CD14-positive monocyte (primary cell): ENCODE data around the gene MAP2K1. TPM values are rescaled to one million over a fixed set of nuclear protein-coding genes. Genes with fewer than 3 reads are reported as not detected.
A peak's percentile ranks its signal among the peaks of the same experiment; 100 is the strongest.

Experiments used
- DNase-seq, 3 donors: peaks; one replicate each; pipeline ENCODE4 v3.0.0-alpha.2; 2011 to 2022
- H2AFZ ChIP-seq: 2 replicates; pipeline ENCODE4 v1.6.0; 2012; ENCODE audit warnings: mild to moderate bottlenecking, low read depth, low read length, inconsistent platforms; ENCODE audit not compliant: insufficient read depth, poor library complexity, severe bottlenecking
- H3K27ac ChIP-seq, 2 donors: 1 replicate in 1 of 2; 2 replicates in 1 of 2; pipeline ENCODE4 v1.5.1; 2012 to 2013; ENCODE audit warnings: low read length in 2 of 2, control low read depth in 1 of 2, inconsistent platforms in 1 of 2, low read depth in 1 of 2, mild to moderate bottlenecking in 1 of 2
- H3K27me3 ChIP-seq, 2 donors: one replicate each; pipeline versions ENCODE4 v1.6.0 to v1.6.1; 2011 to 2013; ENCODE audit warnings: low read length in 2 of 2; ENCODE audit not compliant: control insufficient read depth in 2 of 2, insufficient read depth in 2 of 2
- H3K36me3 ChIP-seq, 2 donors: replicated peaks in 1 of 2; 1 replicate in 1 of 2; 2 replicates in 1 of 2; pipeline versions ENCODE4 v1.5.1 to v1.6.1; 2012 to 2013; ENCODE audit warnings: low read length in 2 of 2, control low read depth in 1 of 2, inconsistent platforms in 1 of 2, mild to moderate bottlenecking in 1 of 2; ENCODE audit not compliant: insufficient read depth in 2 of 2, control insufficient read depth in 1 of 2
- H3K4me1 ChIP-seq, 2 donors: 1 replicate in 1 of 2; 2 replicates in 1 of 2; pipeline versions ENCODE4 v1.5.1 to v1.6.1; 2012 to 2013; ENCODE audit warnings: low read length in 2 of 2, control low read depth in 1 of 2, inconsistent platforms in 1 of 2, mild to moderate bottlenecking in 1 of 2, moderate library complexity in 1 of 2; ENCODE audit not compliant: insufficient read depth in 2 of 2, control insufficient read depth in 1 of 2
- H3K4me2 ChIP-seq: replicated peaks from 2 replicates; pipeline ENCODE3; 2012; ENCODE audit warnings: low read length, moderate library complexity, mild to moderate bottlenecking; ENCODE audit not compliant: poor library complexity, severe bottlenecking; ENCODE audit errors: extremely low read depth
- H3K4me3 ChIP-seq, 3 experiments: fragments of 200-600 bp in 1 of 3; sonication (generic) in 1 of 3; replicated peaks in 1 of 3; 1 replicate in 2 of 3; 2 replicates in 1 of 3; pipeline ENCODE4 v1.5.1; 2011 to 2013; ENCODE audit warnings: low read length in 3 of 3, mild to moderate bottlenecking in 3 of 3, control low read depth in 2 of 3, low read depth in 2 of 3, inconsistent platforms in 1 of 3, moderate library complexity in 1 of 3
- H3K79me2 ChIP-seq: 2 replicates; pipeline ENCODE4 v1.6.0; 2012; ENCODE audit warnings: mild to moderate bottlenecking, control low read depth, inconsistent platforms, low read length, moderate library complexity; ENCODE audit not compliant: insufficient read depth
- H3K9ac ChIP-seq: 2 replicates; pipeline ENCODE4 v1.6.0; 2017; ENCODE audit warnings: low read length, mild to moderate bottlenecking; ENCODE audit not compliant: insufficient read depth, poor library complexity, severe bottlenecking
- H3K9me3 ChIP-seq, 2 donors: replicated peaks in 1 of 2; 1 replicate in 1 of 2; 2 replicates in 1 of 2; pipeline versions ENCODE4 v1.5.1 to v1.6.1; 2012 to 2013; ENCODE audit warnings: low read length in 2 of 2, control low read depth in 1 of 2; ENCODE audit not compliant: control insufficient read depth in 1 of 2, insufficient read depth in 1 of 2
- H4K20me1 ChIP-seq: 2 replicates; pipeline ENCODE4 v1.6.0; 2012; ENCODE audit warnings: mild to moderate bottlenecking, low read length, control low read depth, moderate library complexity; ENCODE audit not compliant: insufficient read depth
- H3K27ac Mint-ChIP-seq, 7 donors: one replicate each; pipeline ENCODE4 v1.8.0; 2020; ENCODE audit warnings: mild to moderate bottlenecking in 7 of 7, mixed read lengths in 7 of 7, moderate library complexity in 6 of 7, inconsistent platforms in 2 of 7
- H3K27me3 Mint-ChIP-seq, 3 donors: one replicate each; pipeline ENCODE4 v1.8.0; 2021 to 2022; ENCODE audit warnings: low read depth in 3 of 3, mild to moderate bottlenecking in 3 of 3, mixed read lengths in 3 of 3, moderate library complexity in 3 of 3, inconsistent platforms in 1 of 3
- H3K36me3 Mint-ChIP-seq, 2 donors: one replicate each; pipeline ENCODE4 v1.8.0; 2020; ENCODE audit warnings: mixed read lengths in 2 of 2, inconsistent platforms in 1 of 2, mild to moderate bottlenecking in 1 of 2
- H3K4me1 Mint-ChIP-seq: one replicate; pipeline ENCODE4 v1.8.0; 2020; ENCODE audit warnings: mild to moderate bottlenecking, mixed read lengths
- H3K4me3 Mint-ChIP-seq, 2 donors: one replicate each; pipeline ENCODE4 v1.8.0; 2020; ENCODE audit warnings: mild to moderate bottlenecking in 2 of 2, mixed read lengths in 2 of 2, moderate library complexity in 1 of 2
- H3K9me3 Mint-ChIP-seq, 7 donors: one replicate each; pipeline ENCODE4 v1.8.0; 2020 to 2022; ENCODE audit warnings: mixed read lengths in 7 of 7, mild to moderate bottlenecking in 6 of 7, moderate library complexity in 6 of 7, inconsistent platforms in 2 of 7
- CTCF ChIP-seq: fragments of 200-600 bp; IDR thresholded peaks from one replicate; pipeline ENCODE4 v1.8.0; 2022; ENCODE audit warnings: antibody characterized with exemption, mild to moderate bottlenecking
- WGBS: methylation state at CpG from one replicate; pipeline ENCODE4 v1.1.5; 2013; ENCODE audit warnings: missing lambda C conversion rate; ENCODE audit not compliant: insufficient coverage; 5-methylcytosine and 5-hydroxymethylcytosine counted together
- intact Hi-C, 2 donors: fragments of 100-400 bp; cut with micrococcal nuclease; formaldehyde crosslinking; loops; one replicate each; pipeline versions ENCODE4 v1.15.0 to v1.15.1; 2023
- polyA plus RNA-seq, 3 donors: library from polyadenylated mRNA; depleted of rRNA in 1 of 3; unstranded in 2 of 3; stranded (reverse) in 1 of 3; fragments of 300-500 nt in 2 of 3; fragments of >200 nt in 1 of 3; fragmentation: Illumina TruSeq in 2 of 3; gene quantifications; 1 replicate in 2 of 3; 2 replicates in 1 of 3; pipeline ENCODE4 v1.2.3, GENCODE V29; 2012 to 2021

The MAP2K1 gene
- polyA plus RNA-seq, 3 donors, result 41.3 to 71.1 (median 64.5) TPM

GRCh38 chr15:66477011-66477410 is 90.3 kb downstream of the MAP2K1 start:
- Histone ChIP-seq H3K36me3 (peaks cover 17 to 63% of the 10 kb centered on the region in 2 donors), H3K79me2 (peaks cover 4% of the 10 kb centered on the region), H3K27ac (no peak overlapping the region), H3K4me2 (no peak overlapping the region), H3K9ac (no peak overlapping the region), H3K4me1 (peaks cover 0 to 5% of the 10 kb centered on the region in 2 donors), H2AFZ (no peak overlapping the region), H3K27me3 (no peaks in the 10 kb centered on the region), H3K9me3 (no peaks in the 10 kb centered on the region), H3K4me3 (no peak overlapping the region), H4K20me1 (peaks cover 88% of the 10 kb centered on the region)
- H3K4me1 Mint-ChIP-seq, result peaks cover 14% of the 10 kb centered on the region
- H3K9me3 Mint-ChIP-seq, result peaks cover 0 to 4% (median 0%) of the 10 kb centered on the region in 7 donors
- peaks cover 54 to 67% of the 10 kb centered on the region in 2 donors for H3K36me3 Mint-ChIP-seq
- no peak for TF ChIP-seq CTCF
- H3K4me3 Mint-ChIP-seq, result no peak overlapping the region
- no peaks in the 10 kb centered on the region for H3K27me3 Mint-ChIP-seq
- H3K27ac Mint-ChIP-seq, result peak overlapping the region in 4 of 7 donors; percentile 16 to 83 (median 37)
- intact Hi-C loops, result no loop called here
- no peak for DNase-seq
- 93% methylated on average over 2 of the region's 2 CpGs for whole genome bisulfite sequencing

- TF ChIP-seq CTCF, result no peak
- H3K4me2 ChIP-seq, result no peak overlapping the region
- no CpG with 5 or more reads among the region's 6 CpGs for WGBS
- no peak for DNase-seq
- H3K9me3 ChIP-seq, result no peaks in the 10 kb centered on the region
- no peak overlapping the region for H3K4me3 Mint-ChIP-seq
- H3K4me3 ChIP-seq, result no peak overlapping the region
- intact Hi-C loops, result no loop called here
- peaks cover 59 to 73% of the 10 kb centered on the region in 2 donors for H3K36me3 Mint-ChIP-seq
- H3K27ac Mint-ChIP-seq, result no peak overlapping the region
- H4K20me1 ChIP-seq, result peaks cover 91% of the 10 kb centered on the region
- peaks cover 0 to 2% (median 0%) of the 10 kb centered on the region in 3 donors for H3K27me3 Mint-ChIP-seq
- H3K9ac ChIP-seq, result no peak overlapping the region
- H3K4me1 ChIP-seq, result peaks cover 12 to 25% of the 10 kb centered on the region in 2 donors
- H3K79me2 ChIP-seq, result peaks cover 6% of the 10 kb centered on the region
- no peak overlapping the region for H3K27ac ChIP-seq
- peaks cover 39% of the 10 kb centered on the region for H3K4me1 Mint-ChIP-seq
- H3K27me3 ChIP-seq, result no peaks in the 10 kb centered on the region
- peaks cover 36 to 55% of the 10 kb centered on the region in 2 donors for H3K36me3 ChIP-seq
- H3K9me3 Mint-ChIP-seq, result peaks cover 0 to 6% (median 0%) of the 10 kb centered on the region in 7 donors
- H2AFZ ChIP-seq, result no peak overlapping the region
Measured at GRCh38 chr15:66480267-66480666, 93.6 kb downstream of the MAP2K1 start.
